GM12873 (cell line): ENCODE measurements around the gene TEKTIP1.

Source experiments
- CTCF ChIP-seq: IDR thresholded peaks from 2 replicates; pipeline ENCODE4 v1.5.1; 2012; ENCODE audit warnings: low read depth, mild to moderate bottlenecking, moderate library complexity, low read length, control low read depth; ENCODE audit not compliant: insufficient read depth; ENCODE audit errors: missing control alignments

TEKTIP1 gene

GRCh38 chr19:3538965-3539755 lies at the start of gene TEKTIP1:
TEKTIP1 (plus strand) TSS chr19:3539174; CDS start chr19:3539178, 4 bp downstream.
- no peak for TF ChIP-seq CTCF

- no peak for TF ChIP-seq CTCF
Observed at GRCh38 chr19:3491396-3492119, 47.4 kb upstream of the TEKTIP1 start.

GRCh38 chr19:3492131-3492839 lies 46.7 kb upstream of the TEKTIP1 start:
- TF ChIP-seq CTCF: no peak

GRCh38 chr19:3492919-3493318 lies 46.1 kb upstream of the TEKTIP1 start:
- no peak for TF ChIP-seq CTCF

- no peak for TF ChIP-seq CTCF
Observed at GRCh38 chr19:3493651-3494050, 45.3 kb upstream of the TEKTIP1 start.

GRCh38 chr19:3494051-3494450 lies 44.9 kb upstream of the TEKTIP1 start:
- TF ChIP-seq CTCF: no peak

GRCh38 chr19:3494559-3494958 lies 44.4 kb upstream of the TEKTIP1 start:
- no peak for TF ChIP-seq CTCF
